Measurements from ENCODE around the gene ASNS. TPM values are rescaled to one million over a fixed set of nuclear protein-coding genes. Genes with fewer than 3 reads are reported as not detected.
"Not testable (repeated sequence)": the region's sequence is repeated elsewhere in the genome, so short reads cannot be mapped to it uniquely, and the experiment has no call there.

ASNS gene
- total and polyA plus RNA-seq, 12 donors: 2.5 to 74.6 (median 11.4) TPM

DNA sequence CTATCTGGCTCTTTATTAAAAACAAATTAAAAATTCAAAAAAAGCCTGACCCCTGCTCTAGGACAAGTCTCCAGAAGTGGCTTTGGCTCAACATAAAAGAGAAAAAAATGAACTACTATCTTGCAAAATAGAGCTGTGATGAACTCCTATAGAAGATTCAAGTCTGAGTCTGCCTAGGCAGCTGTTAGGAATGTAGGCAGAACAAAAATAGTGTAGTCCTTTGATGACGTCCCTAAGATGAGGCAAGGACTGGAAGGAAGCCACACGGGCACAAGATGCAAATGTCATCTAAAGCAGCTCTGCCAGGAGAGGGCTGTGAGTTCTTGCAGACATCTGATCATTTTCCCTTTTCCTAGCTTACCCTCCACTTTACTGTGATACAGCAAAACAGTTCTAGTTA, 20.5 kb downstream of the ASNS start:
- 57 to 67% (median 58%) methylated on average over 2 of the region's 2 CpGs for WGBS, 4 donors
- no peaks in the 10 kb centered on the region for H3K27me3 ChIP-seq
- TF ChIP-seq POLR2A (IDR thresholded peaks at IDR 0.05): no peak
- TF ChIP-seq, protein P1, sequence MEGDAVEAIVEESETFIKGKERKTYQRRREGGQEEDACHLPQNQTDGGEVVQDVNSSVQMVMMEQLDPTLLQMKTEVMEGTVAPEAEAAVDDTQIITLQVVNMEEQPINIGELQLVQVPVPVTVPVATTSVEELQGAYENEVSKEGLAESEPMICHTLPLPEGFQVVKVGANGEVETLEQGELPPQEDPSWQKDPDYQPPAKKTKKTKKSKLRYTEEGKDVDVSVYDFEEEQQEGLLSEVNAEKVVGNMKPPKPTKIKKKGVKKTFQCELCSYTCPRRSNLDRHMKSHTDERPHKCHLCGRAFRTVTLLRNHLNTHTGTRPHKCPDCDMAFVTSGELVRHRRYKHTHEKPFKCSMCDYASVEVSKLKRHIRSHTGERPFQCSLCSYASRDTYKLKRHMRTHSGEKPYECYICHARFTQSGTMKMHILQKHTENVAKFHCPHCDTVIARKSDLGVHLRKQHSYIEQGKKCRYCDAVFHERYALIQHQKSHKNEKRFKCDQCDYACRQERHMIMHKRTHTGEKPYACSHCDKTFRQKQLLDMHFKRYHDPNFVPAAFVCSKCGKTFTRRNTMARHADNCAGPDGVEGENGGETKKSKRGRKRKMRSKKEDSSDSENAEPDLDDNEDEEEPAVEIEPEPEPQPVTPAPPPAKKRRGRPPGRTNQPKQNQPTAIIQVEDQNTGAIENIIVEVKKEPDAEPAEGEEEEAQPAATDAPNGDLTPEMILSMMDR (IDR thresholded peaks at IDR 0.05): no peak
- peaks cover 0 to 7% of the 10 kb centered on the region in 2 donors for H3K36me3 ChIP-seq (replicated peaks in 1 of 2)
- H3K4me1 ChIP-seq (replicated peaks in 1 of 2): no peaks in the 10 kb centered on the region
- DNase-seq: peak in 3 of 7 donors; percentile 19 to 55 (median 24)
- no peaks in the 10 kb centered on the region for H3K9me3 ChIP-seq (replicated peaks in 1 of 3)
- no peak overlapping the region for H3K27ac ChIP-seq
- H3K4me3 ChIP-seq: no peak overlapping the region
- intact Hi-C loops (cut with DNase I): no loop called here

GRCh38 chr7:97850262-97851031, 21.8 kb downstream of the ASNS start:
- H3K27ac ChIP-seq; H3K4me3 ChIP-seq; intact Hi-C loops (cut with DNase I); H3K36me3 ChIP-seq (replicated peaks in 1 of 2); H3K9me3 ChIP-seq (replicated peaks in 1 of 3); H3K4me1 ChIP-seq (replicated peaks in 1 of 2); DNase-seq; H3K27me3 ChIP-seq: not testable (repeated sequence)
- 82 to 100% (median 93%) methylated on average over 2 of the region's 4 CpGs for WGBS, 4 donors

DNA sequence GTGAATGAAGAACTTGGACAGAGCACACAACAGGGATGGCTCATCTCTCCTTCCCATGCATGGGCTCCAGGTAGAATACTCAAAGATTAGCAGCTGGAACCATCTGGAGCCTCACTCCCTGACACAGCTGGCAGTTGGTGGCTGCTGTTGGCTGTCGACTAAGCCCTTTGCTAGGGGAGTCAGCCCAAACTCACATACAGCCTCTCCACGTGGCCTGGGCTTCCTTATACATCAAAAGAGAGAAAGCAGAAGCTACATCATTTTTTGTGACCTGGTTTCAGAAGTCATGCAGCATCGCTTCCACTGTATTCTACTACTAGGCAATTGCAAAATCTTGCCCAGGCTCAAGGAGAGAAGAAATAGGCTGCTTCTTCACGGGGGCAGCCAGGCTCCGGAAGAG, 24.4 kb downstream of the ASNS start:
- DNase-seq: no peak
- Histone ChIP-seq H3K4me1 (replicated peaks in 1 of 2) (no peaks in the 10 kb centered on the region), H3K27me3 (no peaks in the 10 kb centered on the region), H3K9me3 (replicated peaks in 1 of 3) (no peaks in the 10 kb centered on the region), H3K36me3 (replicated peaks in 1 of 2) (no peaks in the 10 kb centered on the region), H3K4me3 (no peak overlapping the region), H3K27ac (no peak overlapping the region)
- intact Hi-C loops (cut with DNase I): loop anchor here in 1 of 2 donors (5.0 kb wide), 1 partner anchor 745 kb away; no protein-coding TSS in a partner anchor
- WGBS, 4 donors: 51 to 67% (median 54%) methylated on average over 5 of the region's 5 CpGs
- no peak for TF ChIP-seq POLR2A (IDR thresholded peaks at IDR 0.05)
- TF ChIP-seq, protein P1 (IDR thresholded peaks at IDR 0.05): no peak

DNA sequence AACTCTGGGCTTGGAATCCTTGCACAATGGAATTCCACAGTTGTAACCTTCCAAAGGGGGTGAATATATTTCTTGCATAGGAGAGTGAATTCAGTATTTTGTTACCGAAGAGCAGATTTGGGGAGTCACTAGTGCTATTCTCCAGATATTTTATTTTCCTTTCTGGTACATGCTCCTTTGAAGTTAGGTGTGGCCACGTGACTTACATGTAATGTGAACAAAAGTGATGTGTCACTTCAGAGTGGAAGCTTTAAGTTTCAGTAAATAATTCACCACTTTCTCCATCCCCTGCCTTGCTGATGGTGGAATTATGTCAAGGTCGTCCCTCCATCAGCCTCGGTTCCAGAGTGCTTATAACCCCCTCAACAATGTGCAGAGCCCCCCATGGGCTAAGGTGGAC, 25.3 kb downstream of the ASNS start:
- H3K36me3 ChIP-seq (replicated peaks in 1 of 2): no peaks in the 10 kb centered on the region
- WGBS, 4 donors: 39 to 52% (median 48%) methylated on average over 4 of the region's 4 CpGs
- H3K9me3 ChIP-seq (replicated peaks in 1 of 3): no peaks in the 10 kb centered on the region
- no peaks in the 10 kb centered on the region for H3K27me3 ChIP-seq
- intact Hi-C loops (cut with DNase I): loop anchor here in 1 of 2 donors (5.0 kb wide), 1 partner anchor 745 kb away; no protein-coding TSS in a partner anchor
- no peaks in the 10 kb centered on the region for H3K4me1 ChIP-seq (replicated peaks in 1 of 2)
- no peak overlapping the region for H3K27ac ChIP-seq
- no peak for DNase-seq
- no peak overlapping the region for H3K4me3 ChIP-seq
- TF ChIP-seq, protein P1 (IDR thresholded peaks at IDR 0.05): no peak
- no peak for TF ChIP-seq POLR2A (IDR thresholded peaks at IDR 0.05)
